Progenitor cell of endocrine pancreas (in vitro differentiated cells): ENCODE data around the gene NUP153. TPM values are rescaled to one million over a fixed set of nuclear protein-coding genes. Genes with fewer than 3 reads are reported as not detected.
A peak's percentile ranks its signal among the peaks of the same experiment; 100 is the strongest.

Experiments used
- DNase-seq: peaks from one replicate; pipeline ENCODE4 v3.0.0; 2021; ENCODE audit warnings: low spot score; ENCODE audit not compliant: unreplicated experiment
- H3K27ac Mint-ChIP-seq: 2 replicates; pipeline ENCODE4 v1.8.0; 2021; ENCODE audit warnings: mild to moderate bottlenecking, moderate library complexity, mixed read lengths
- H3K27me3 Mint-ChIP-seq: 2 replicates; pipeline ENCODE4 v1.8.0; 2021; ENCODE audit warnings: mixed read lengths
- H3K36me3 Mint-ChIP-seq: 2 replicates; pipeline ENCODE4 v1.8.0; 2022; ENCODE audit warnings: mixed read lengths; ENCODE audit not compliant: insufficient read depth
- H3K4me1 Mint-ChIP-seq: 2 replicates; pipeline ENCODE4 v1.8.0; 2021; ENCODE audit warnings: low read depth, mixed read lengths
- H3K4me3 Mint-ChIP-seq: 2 replicates; pipeline ENCODE4 v1.8.0; 2021; ENCODE audit warnings: low read depth, mild to moderate bottlenecking, moderate library complexity, mixed read lengths
- H3K9me3 Mint-ChIP-seq: 2 replicates; pipeline ENCODE4 v1.8.0; 2021; ENCODE audit warnings: low read depth, mixed read lengths
- CTCF ChIP-seq: fragments of 200-600 bp; sonication (generic); IDR thresholded peaks from one replicate; pipeline ENCODE4 v1.5.0; 2021; ENCODE audit warnings: antibody characterized with exemption, mild to moderate bottlenecking; ENCODE audit not compliant: unreplicated experiment
- total RNA-seq: library from RNA; stranded (reverse); gene quantifications from 2 replicates; pipeline ENCODE4 v1.2.1, GENCODE V29; 2021

NUP153 gene
- total RNA-seq, 1 donor from 2014 or later, result 50.3 TPM

- H3K27ac Mint-ChIP-seq, result no peak overlapping the region
- TF ChIP-seq CTCF, result no peak
- no peak overlapping the region for H3K4me3 Mint-ChIP-seq
- DNase-seq, result no peak
- H3K9me3 Mint-ChIP-seq, result peaks cover 3% of the 10 kb centered on the region
- no peaks in the 10 kb centered on the region for H3K27me3 Mint-ChIP-seq
- peaks cover 33% of the 10 kb centered on the region for H3K36me3 Mint-ChIP-seq
- no peaks in the 10 kb centered on the region for H3K4me1 Mint-ChIP-seq
Observed at GRCh38 chr6:17638212-17638715, 68.5 kb downstream of the NUP153 start.

GRCh38 chr6:17635568-17635967 is 71.2 kb downstream of the NUP153 start:
- no peak overlapping the region for H3K4me3 Mint-ChIP-seq
- H3K9me3 Mint-ChIP-seq, result no peaks in the 10 kb centered on the region
- peaks cover 2% of the 10 kb centered on the region for H3K4me1 Mint-ChIP-seq
- no peak for DNase-seq
- no peaks in the 10 kb centered on the region for H3K27me3 Mint-ChIP-seq
- H3K36me3 Mint-ChIP-seq, result peaks cover 33% of the 10 kb centered on the region
- H3K27ac Mint-ChIP-seq, result no peak overlapping the region
- TF ChIP-seq CTCF, result no peak

GRCh38 chr6:17633465-17634188 is 73.1 kb downstream of the NUP153 start:
- H3K27ac Mint-ChIP-seq, result peak overlapping the region; percentile 24
- TF ChIP-seq CTCF, result no peak
- no peaks in the 10 kb centered on the region for H3K27me3 Mint-ChIP-seq
- no peaks in the 10 kb centered on the region for H3K9me3 Mint-ChIP-seq
- H3K4me1 Mint-ChIP-seq, result peaks cover 8% of the 10 kb centered on the region
- H3K4me3 Mint-ChIP-seq, result no peak overlapping the region
- peaks cover 33% of the 10 kb centered on the region for H3K36me3 Mint-ChIP-seq
- no peak for DNase-seq

- H3K36me3 Mint-ChIP-seq, result peaks cover 31% of the 10 kb centered on the region
Observed at GRCh38 chr6:17632934-17633333, 73.8 kb downstream of the NUP153 start.

More at GRCh38 chr6:17632934-17633333, 73.8 kb downstream of the NUP153 start:
- Mint-ChIP-seq H3K9me3 (no peaks in the 10 kb centered on the region), H3K4me3 (no peak overlapping the region), H3K27me3 (no peaks in the 10 kb centered on the region), H3K27ac (peak overlapping the region; percentile 24), H3K4me1 (peaks cover 8% of the 10 kb centered on the region)
- no peak for DNase-seq
- TF ChIP-seq CTCF, result no peak
